Gastroesophageal sphincter (tissue), 3 donors: ENCODE measurements around the gene AHCTF1.

Experiments
- EP300 ChIP-seq: sonication (generic); formaldehyde crosslinking; IDR thresholded peaks from one replicate; pipeline ENCODE4 v1.6.1; 2017; ENCODE audit warnings: antibody characterized with exemption, mild to moderate bottlenecking
- POLR2A ChIP-seq, 2 donors: fragments of 450-650 bp; IDR thresholded peaks; one replicate each; pipeline ENCODE4 v1.6.1; 2017; ENCODE audit warnings: antibody characterized with exemption in 2 of 2, mild to moderate bottlenecking in 2 of 2, moderate library complexity in 1 of 2
- POLR2AphosphoS5 ChIP-seq: sonication (generic); formaldehyde crosslinking; IDR thresholded peaks from one replicate; pipeline ENCODE4 v1.6.1; 2017; ENCODE audit warnings: antibody characterized with exemption
- TF ChIP-seq, protein P1 (sequence below), 4 experiments: fragments of 200-600 bp in 2 of 4; fragments of 450-650 bp in 2 of 4; sonication (generic) in 1 of 4; IDR thresholded peaks; one replicate each; pipeline ENCODE4 v1.5.1; 2017 to 2019; ENCODE audit warnings: antibody characterized with exemption in 4 of 4, mild to moderate bottlenecking in 2 of 4, moderate library complexity in 2 of 4

DNA sequence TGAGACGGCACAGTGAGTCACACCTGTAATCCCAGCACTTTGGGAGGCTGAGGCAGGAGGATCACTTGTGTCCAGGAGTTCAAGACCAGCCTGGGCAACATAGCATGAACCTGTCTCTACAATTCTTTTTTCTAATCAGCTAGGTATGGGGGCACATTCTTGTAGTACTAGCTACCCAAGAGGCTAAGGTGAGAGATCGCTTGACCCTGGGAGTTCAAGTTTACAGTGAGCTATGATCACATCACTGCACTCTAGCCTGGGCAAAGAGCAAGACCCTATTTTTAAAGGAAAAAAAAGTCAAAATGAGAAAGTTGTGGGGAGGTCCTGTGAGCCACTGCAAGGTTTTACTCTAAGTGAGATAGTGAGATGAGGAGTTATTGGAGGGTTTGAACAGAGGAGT is 34.8 kb upstream of the AHCTF1 start:
- TF ChIP-seq, protein P1, sequence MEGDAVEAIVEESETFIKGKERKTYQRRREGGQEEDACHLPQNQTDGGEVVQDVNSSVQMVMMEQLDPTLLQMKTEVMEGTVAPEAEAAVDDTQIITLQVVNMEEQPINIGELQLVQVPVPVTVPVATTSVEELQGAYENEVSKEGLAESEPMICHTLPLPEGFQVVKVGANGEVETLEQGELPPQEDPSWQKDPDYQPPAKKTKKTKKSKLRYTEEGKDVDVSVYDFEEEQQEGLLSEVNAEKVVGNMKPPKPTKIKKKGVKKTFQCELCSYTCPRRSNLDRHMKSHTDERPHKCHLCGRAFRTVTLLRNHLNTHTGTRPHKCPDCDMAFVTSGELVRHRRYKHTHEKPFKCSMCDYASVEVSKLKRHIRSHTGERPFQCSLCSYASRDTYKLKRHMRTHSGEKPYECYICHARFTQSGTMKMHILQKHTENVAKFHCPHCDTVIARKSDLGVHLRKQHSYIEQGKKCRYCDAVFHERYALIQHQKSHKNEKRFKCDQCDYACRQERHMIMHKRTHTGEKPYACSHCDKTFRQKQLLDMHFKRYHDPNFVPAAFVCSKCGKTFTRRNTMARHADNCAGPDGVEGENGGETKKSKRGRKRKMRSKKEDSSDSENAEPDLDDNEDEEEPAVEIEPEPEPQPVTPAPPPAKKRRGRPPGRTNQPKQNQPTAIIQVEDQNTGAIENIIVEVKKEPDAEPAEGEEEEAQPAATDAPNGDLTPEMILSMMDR (IDR thresholded peaks at IDR 0.05) = no peak
- TF ChIP-seq POLR2A (IDR thresholded peaks at IDR 0.05) (no peak), POLR2AphosphoS5 (no peak), EP300 (no peak)
